Measurements from ENCODE around the gene CBARP. TPM values are rescaled to one million over a fixed set of nuclear protein-coding genes. Genes with fewer than 3 reads are reported as not detected.

The CBARP gene
- total and polyA plus RNA-seq, 2 of the 13 experiments (the other 11 are each of a cell fraction or from before 2014, with no cell fraction given) = 1.2 to 1.4 TPM

GRCh38 chr19:1216756-1217155, 21.0 kb downstream of the CBARP start:
- TF ChIP-seq RARG (CRISPR knock-in tag; IDR thresholded peaks at IDR 0.05; ENCODE audit: low read depth) = no peak
- TF ChIP-seq ZFP82 (CRISPR knock-in tag; IDR thresholded peaks at IDR 0.05; ENCODE audit: borderline replicate concordance) = no peak
- no peak for TF ChIP-seq ATF7 (IDR thresholded peaks at IDR 0.05)
- TF ChIP-seq ATF7 (CRISPR knock-in tag; IDR thresholded peaks at IDR 0.05) = no peak
- TF ChIP-seq ZNF552 (CRISPR knock-in tag; IDR thresholded peaks at IDR 0.05; ENCODE audit: borderline replicate concordance) = no peak
- no peak for TF ChIP-seq BRD4 (CRISPR knock-in tag; IDR thresholded peaks at IDR 0.05)
- no peak for TF ChIP-seq IRF9 (CRISPR knock-in tag; IDR thresholded peaks at IDR 0.05; ENCODE audit: borderline replicate concordance)
- no peak for TF ChIP-seq ATM (IDR thresholded peaks at IDR 0.05; ENCODE audit: borderline replicate concordance)
- TF ChIP-seq CBX2 (IDR thresholded peaks at IDR 0.05; ENCODE audit: low read depth, low read length) = no peak
- TF ChIP-seq CBX2 (CRISPR knock-in tag; IDR thresholded peaks at IDR 0.05; ENCODE audit: low read depth) = no peak
- no peak for TF ChIP-seq ZNF558 (CRISPR knock-in tag; IDR thresholded peaks at IDR 0.05; ENCODE audit: borderline replicate concordance)
- TF ChIP-seq ZNF34 (CRISPR knock-in tag; IDR thresholded peaks at IDR 0.05; ENCODE audit: borderline replicate concordance) = no peak
- TF ChIP-seq DMAP1 (CRISPR knock-in tag; IDR thresholded peaks at IDR 0.05) = no peak
- no peak for TF ChIP-seq ZNF260 (CRISPR knock-in tag; IDR thresholded peaks at IDR 0.05; ENCODE audit: borderline replicate concordance, low read depth)
- TF ChIP-seq AKAP8 (CRISPR knock-in tag; IDR thresholded peaks at IDR 0.05) = no peak
- TF ChIP-seq THYN1 (CRISPR knock-in tag; IDR thresholded peaks at IDR 0.05; ENCODE audit: borderline replicate concordance, low read depth) = no peak
- TF ChIP-seq, protein P1, sequence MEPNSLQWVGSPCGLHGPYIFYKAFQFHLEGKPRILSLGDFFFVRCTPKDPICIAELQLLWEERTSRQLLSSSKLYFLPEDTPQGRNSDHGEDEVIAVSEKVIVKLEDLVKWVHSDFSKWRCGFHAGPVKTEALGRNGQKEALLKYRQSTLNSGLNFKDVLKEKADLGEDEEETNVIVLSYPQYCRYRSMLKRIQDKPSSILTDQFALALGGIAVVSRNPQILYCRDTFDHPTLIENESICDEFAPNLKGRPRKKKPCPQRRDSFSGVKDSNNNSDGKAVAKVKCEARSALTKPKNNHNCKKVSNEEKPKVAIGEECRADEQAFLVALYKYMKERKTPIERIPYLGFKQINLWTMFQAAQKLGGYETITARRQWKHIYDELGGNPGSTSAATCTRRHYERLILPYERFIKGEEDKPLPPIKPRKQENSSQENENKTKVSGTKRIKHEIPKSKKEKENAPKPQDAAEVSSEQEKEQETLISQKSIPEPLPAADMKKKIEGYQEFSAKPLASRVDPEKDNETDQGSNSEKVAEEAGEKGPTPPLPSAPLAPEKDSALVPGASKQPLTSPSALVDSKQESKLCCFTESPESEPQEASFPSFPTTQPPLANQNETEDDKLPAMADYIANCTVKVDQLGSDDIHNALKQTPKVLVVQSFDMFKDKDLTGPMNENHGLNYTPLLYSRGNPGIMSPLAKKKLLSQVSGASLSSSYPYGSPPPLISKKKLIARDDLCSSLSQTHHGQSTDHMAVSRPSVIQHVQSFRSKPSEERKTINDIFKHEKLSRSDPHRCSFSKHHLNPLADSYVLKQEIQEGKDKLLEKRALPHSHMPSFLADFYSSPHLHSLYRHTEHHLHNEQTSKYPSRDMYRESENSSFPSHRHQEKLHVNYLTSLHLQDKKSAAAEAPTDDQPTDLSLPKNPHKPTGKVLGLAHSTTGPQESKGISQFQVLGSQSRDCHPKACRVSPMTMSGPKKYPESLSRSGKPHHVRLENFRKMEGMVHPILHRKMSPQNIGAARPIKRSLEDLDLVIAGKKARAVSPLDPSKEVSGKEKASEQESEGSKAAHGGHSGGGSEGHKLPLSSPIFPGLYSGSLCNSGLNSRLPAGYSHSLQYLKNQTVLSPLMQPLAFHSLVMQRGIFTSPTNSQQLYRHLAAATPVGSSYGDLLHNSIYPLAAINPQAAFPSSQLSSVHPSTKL (CRISPR knock-in tag; IDR thresholded peaks at IDR 0.05) = no peak
- no peak for TF ChIP-seq FOXK2 (IDR thresholded peaks at IDR 0.05)
- Histone ChIP-seq H3K4me2 (ENCODE audit: low read depth, low read length) (no peak overlapping the region), H3K36me3 (replicated peaks in 1 of 2; ENCODE audit: control insufficient read depth in 1 of 2, insufficient read depth in 2 of 2, low read length in 2 of 2) (peaks cover 15 to 32% of the 10 kb centered on the region in 2 experiments; a peak in 4 of 5 replicates), H3K27ac (ENCODE audit: extremely low read length, insufficient read depth, low read length) (no peak overlapping the region), H3K79me2 (ENCODE audit: insufficient read depth, low read length) (peaks cover 64% of the 10 kb centered on the region), H3K9me3 (ENCODE audit: low read length) (no peaks in the 10 kb centered on the region), H3K27me3 (ENCODE audit: control insufficient read depth in 1 of 2, insufficient read depth in 2 of 2, low read length in 2 of 2) (no peaks in the 10 kb centered on the region), H2AFZ (ENCODE audit: low read length) (no peak overlapping the region), H4K20me1 (ENCODE audit: insufficient read depth, low read length) (peaks cover 39% of the 10 kb centered on the region), H3K9ac (ENCODE audit: insufficient read depth, low read depth, low read length) (no peak overlapping the region), H3K4me3 (replicated peaks in 1 of 3; ENCODE audit: insufficient read depth in 1 of 3, low read depth in 2 of 3, low read length in 3 of 3) (no peak overlapping the region), H3K4me1 (ENCODE audit: insufficient read depth, low read length) (peaks cover 32% of the 10 kb centered on the region)
- 94% methylated on average over 9 of the region's 12 CpGs for WGBS (ENCODE audit: low lambda C conversion rate)
- intact Hi-C loops (cut with micrococcal nuclease; ENCODE audit: unreplicated experiment) (no loop called here), in situ Hi-C loops (cut with HindIII; ENCODE audit: extremely low pct_ligation_motif_present, low pct_unique_long_range_greater_than_20kb) (no loop called here)
- no peak for FAIRE-seq
- ChIA-PET CTCF (ENCODE audit: low intra/inter-chr PET ratio, low total read pairs) (no interaction called here), POLR2A (interaction anchor here (1.6 kb wide), 1 partner anchor 52 kb away, joined by 5 read pairs; the partner anchor contains the start of gene CIRBP)
- no peak for ATAC-seq
- no peak for DNase-seq (ENCODE audit: low spot score)
- BruUV-seq (replicated peaks) = no TSS peak
